ENCODE results near the gene ERICH2.

ERICH2 gene

GRCh38 chr2:170842785-170843184 lies 72.6 kb downstream of the ERICH2 start:
- no peak for DNase-seq (ENCODE audit: low read depth in 2 of 2)

- DNase-seq (ENCODE audit: low read depth in 2 of 2), result no peak
These were observed 73.5 kb downstream of the ERICH2 start for GRCh38 chr2:170843656-170844055.

GRCh38 chr2:170845343-170845742 lies 75.2 kb downstream of the ERICH2 start:
- peak in 1 of 2 donors; percentile 21 for DNase-seq (ENCODE audit: low read depth in 2 of 2)

GRCh38 chr2:170846314-170846713 lies 76.1 kb downstream of the ERICH2 start:
- no peak for DNase-seq (ENCODE audit: low read depth in 2 of 2)

- no peak for DNase-seq (ENCODE audit: low read depth in 2 of 2)
These were observed 77.5 kb downstream of the ERICH2 start for GRCh38 chr2:170847716-170848115.

Measured in activated CD4-positive, alpha-beta T cell treated with anti-CD3 and anti-CD28 coated beads for 24 hours (primary cell).